Endothelial cell of umbilical vein (primary cell): Measurements from ENCODE around the gene MBLAC1. TPM values are rescaled to one million over a fixed set of nuclear protein-coding genes. Genes with fewer than 3 reads are reported as not detected.
A peak's percentile ranks its signal among the peaks of the same experiment; 100 is the strongest.

ENCODE experiments used
- BruUV-seq: library from RNA; stranded (reverse); fragments of 400-500 nt; replicated peaks from 2 replicates; lab custom pipeline; 2021; lab: Mats Ljungman, UMichigan
- CTCF ChIA-PET: fragments of 300-600, 350-600 bp; sonication (Branson Sonifier 250); formaldehyde crosslinking; loops from one replicate; lab custom pipeline; 2021; ENCODE audit warnings: antibody characterized with exemption, inconsistent platforms; lab: Charles Lee
- POLR2A ChIA-PET: fragments of 300-600, 350-600 bp; sonication (Branson Sonifier 250); formaldehyde crosslinking; loops from one replicate; lab custom pipeline; 2021; ENCODE audit warnings: antibody characterized with exemption, inconsistent platforms; lab: Charles Lee
- DNase-seq: peaks from one replicate; pipeline ENCODE4 v3.0.0-alpha.2; 2011; ENCODE audit warnings: low read depth, low spot score
- FAIRE-seq: peaks from 2 replicates; lab custom pipeline; 2011; peaks lifted over from hg19 to GRCh38; lab: Jason Lieb, UNC
- H2AFZ ChIP-seq: 2 replicates; pipeline ENCODE4 v1.6.0; 2012; ENCODE audit warnings: low read depth, low read length, control low read depth, inconsistent platforms
- H3K27ac ChIP-seq: 2 replicates; pipeline ENCODE4 v1.5.1; 2011; ENCODE audit warnings: low read depth, mild to moderate bottlenecking, control low read depth, low read length, moderate library complexity; ENCODE audit not compliant: insufficient read depth
- H3K27me3 ChIP-seq, 2 experiments: 2 replicates each; pipeline versions ENCODE4 v1.6.0 to v1.6.1; 2011; ENCODE audit warnings: low read length in 2 of 2, mixed read lengths in 1 of 2; ENCODE audit not compliant: control insufficient read depth in 2 of 2, insufficient read depth in 2 of 2
- H3K36me3 ChIP-seq, 2 experiments: 2 replicates in 1 of 2; 3 replicates in 1 of 2; pipeline ENCODE4 v1.5.1; 2011; ENCODE audit warnings: low read length in 2 of 2, mild to moderate bottlenecking in 1 of 2, moderate library complexity in 1 of 2; ENCODE audit not compliant: control insufficient read depth in 2 of 2, insufficient read depth in 2 of 2; ENCODE audit errors: extremely low read depth in 1 of 2
- H3K4me1 ChIP-seq: 3 replicates; pipeline ENCODE4 v1.5.1; 2011; ENCODE audit warnings: mild to moderate bottlenecking, low read length; ENCODE audit not compliant: control insufficient read depth, insufficient read depth; ENCODE audit errors: extremely low read depth
- H3K4me2 ChIP-seq: 2 replicates; pipeline ENCODE4 v1.6.1; 2011; ENCODE audit warnings: low read length, control low read depth, mixed read lengths; ENCODE audit not compliant: insufficient read depth
- H3K4me3 ChIP-seq, 3 experiments: fragments of 200-600 bp in 1 of 3; sonication (generic), shearing (Covaris generic) in 1 of 3; replicated peaks in 1 of 3; 2 replicates each; pipeline ENCODE4 v1.5.1; 2011 to 2016; ENCODE audit warnings: control low read depth in 3 of 3, low read length in 3 of 3, mild to moderate bottlenecking in 2 of 3, inconsistent platforms in 1 of 3, low read depth in 1 of 3, moderate library complexity in 1 of 3; ENCODE audit not compliant: insufficient read depth in 1 of 3
- H3K79me2 ChIP-seq: 2 replicates; pipeline ENCODE4 v1.6.0; 2012; ENCODE audit warnings: low read length, inconsistent platforms; ENCODE audit not compliant: control insufficient read depth, insufficient read depth
- H3K9ac ChIP-seq: replicated peaks from 2 replicates; pipeline ENCODE3; 2011; ENCODE audit warnings: low read length, control low read depth; ENCODE audit not compliant: insufficient read depth; ENCODE audit errors: extremely low read depth
- H3K9me1 ChIP-seq: replicated peaks from 3 replicates; pipeline ENCODE4 v1.6.0; 2011; ENCODE audit warnings: mild to moderate bottlenecking, low read length; ENCODE audit not compliant: control insufficient read depth, insufficient read depth; ENCODE audit errors: extremely low read depth
- H3K9me3 ChIP-seq: replicated peaks from 2 replicates; pipeline ENCODE4 v1.5.1; 2012; ENCODE audit warnings: low read length, inconsistent platforms; ENCODE audit not compliant: control insufficient read depth, insufficient read depth
- H4K20me1 ChIP-seq: replicated peaks from 2 replicates; pipeline ENCODE3; 2011; ENCODE audit warnings: mild to moderate bottlenecking, low read length; ENCODE audit not compliant: control insufficient read depth, insufficient read depth; ENCODE audit errors: extremely low read depth
- FOS ChIP-seq: IDR thresholded peaks from 2 replicates; pipeline ENCODE4 v1.6.1; 2011; ENCODE audit warnings: mild to moderate bottlenecking, low read length, moderate library complexity, borderline replicate concordance; ENCODE audit not compliant: insufficient read depth
- JUN ChIP-seq: IDR thresholded peaks from 2 replicates; pipeline ENCODE4 v1.6.1; 2011; ENCODE audit warnings: borderline replicate concordance, low read depth; ENCODE audit not compliant: insufficient read length, insufficient read depth
- POLR2A ChIP-seq: IDR thresholded peaks from 2 replicates; pipeline ENCODE4 v1.6.1; 2012; ENCODE audit warnings: low read depth, mild to moderate bottlenecking, control low read depth, low read length
- POLR2AphosphoS5 ChIP-seq: IDR thresholded peaks from 2 replicates; pipeline ENCODE4 v1.6.1; 2012; ENCODE audit warnings: low read depth, mild to moderate bottlenecking, control low read depth, low read length, moderate library complexity; ENCODE audit not compliant: insufficient read depth
- dilution Hi-C: fragments of 300-500 bp; cut with MboI; formaldehyde crosslinking; loops from one replicate; pipeline ENCODE4 v1.15.0; 2019; ENCODE audit warnings: low sequenced_read_pairs; ENCODE audit not compliant: extremely low pct_ligation_motif_present
- intact Hi-C: fragments of 100-400 bp; cut with micrococcal nuclease; formaldehyde crosslinking; loops from one replicate; pipeline ENCODE4 v1.10.0; 2022
- polyA plus RNA-seq, 4 experiments: library from polyadenylated mRNA; depleted of rRNA in 3 of 4; stranded (reverse) in 3 of 4; unstranded in 1 of 4; fragments of >200 nt; gene quantifications; 2 replicates each; pipeline versions ENCODE4 v1.2.1 to v1.2.3, GENCODE V29; 2011 to 2012; ENCODE audit warnings: missing spikeins in 1 of 4
- total RNA-seq: library from RNA; stranded (reverse); gene quantifications from 2 replicates; pipeline ENCODE4 v1.2.3, GENCODE V29; 2021
- TF ChIP-seq, protein P1 (sequence below): IDR thresholded peaks from 2 replicates; pipeline ENCODE4 v1.6.1; 2011; ENCODE audit not compliant: insufficient read depth, insufficient read length
- TF ChIP-seq, protein P2 (sequence below), 2 donors: IDR thresholded peaks; 1 replicate in 1 of 2; 2 replicates in 1 of 2; pipeline ENCODE4 v1.5.1; 2011; ENCODE audit warnings: low read length in 2 of 2, mild to moderate bottlenecking in 2 of 2, moderate library complexity in 2 of 2, control low read depth in 1 of 2, inconsistent platforms in 1 of 2, low read depth in 1 of 2; ENCODE audit not compliant: insufficient read depth in 1 of 2; ENCODE audit errors: extremely low read depth in 1 of 2

The MBLAC1 gene
- total and polyA plus RNA-seq, 2 donors (not counting 3 experiments of a cell fraction or from before 2014, with no cell fraction given) = 1.8 to 2.1 TPM

GRCh38 chr7:100119072-100119969 is 7.4 kb upstream of the MBLAC1 start, which contains the start of the genes CNPY4 and TAF6:
Gene CNPY4 (plus strand): TSS chr7:100119634. CDS start chr7:100119745, 111 bp downstream.
Gene TAF6 (minus strand): TSS chr7:100119358. CDS start chr7:100114209, 5,149 bp downstream.
- no TSS peak for BruUV-seq
- Histone ChIP-seq H3K9ac (peak within 1 kb of the TSS; percentile 76), H3K27ac (peak within 1 kb of the TSS; percentile 83), H4K20me1 (no peaks in the 10 kb centered on the region), H3K4me2 (peak within 1 kb of the TSS; percentile 67), H3K4me1 (peaks cover 11% of the 10 kb centered on the region), H3K4me3 (peak within 1 kb of the TSS; percentile 70 to 89 (median 77)), H2AFZ (peak within 1 kb of the TSS; percentile 76), H3K9me3 (no peaks in the 10 kb centered on the region), H3K36me3 (no peaks in the 10 kb centered on the region), H3K79me2 (peaks cover 10% of the 10 kb centered on the region), H3K9me1 (no peaks in the 10 kb centered on the region), H3K27me3 (no peaks in the 10 kb centered on the region)
- ChIA-PET CTCF (interaction anchor here (1.0 to 1.6 kb wide), 2 partner anchors 18 to 126 kb away, joined by 3 read pairs; partner anchors contain the start of genes AP4M1 and MCM7), POLR2A (no interaction called here)
- FAIRE-seq (peak; percentile 98), DNase-seq (peak; percentile 96)
- dilution Hi-C loops (no loop called here), intact Hi-C loops (loop anchor here (1.0 kb wide), 2 partner anchors 18 to 29 kb away; partner anchors contain the start of genes AP4M1, LAMTOR4 and MCM7)
- TF ChIP-seq POLR2AphosphoS5 (peak; percentile 74), JUN (no peak), POLR2A (peak; percentile 86)

DNA sequence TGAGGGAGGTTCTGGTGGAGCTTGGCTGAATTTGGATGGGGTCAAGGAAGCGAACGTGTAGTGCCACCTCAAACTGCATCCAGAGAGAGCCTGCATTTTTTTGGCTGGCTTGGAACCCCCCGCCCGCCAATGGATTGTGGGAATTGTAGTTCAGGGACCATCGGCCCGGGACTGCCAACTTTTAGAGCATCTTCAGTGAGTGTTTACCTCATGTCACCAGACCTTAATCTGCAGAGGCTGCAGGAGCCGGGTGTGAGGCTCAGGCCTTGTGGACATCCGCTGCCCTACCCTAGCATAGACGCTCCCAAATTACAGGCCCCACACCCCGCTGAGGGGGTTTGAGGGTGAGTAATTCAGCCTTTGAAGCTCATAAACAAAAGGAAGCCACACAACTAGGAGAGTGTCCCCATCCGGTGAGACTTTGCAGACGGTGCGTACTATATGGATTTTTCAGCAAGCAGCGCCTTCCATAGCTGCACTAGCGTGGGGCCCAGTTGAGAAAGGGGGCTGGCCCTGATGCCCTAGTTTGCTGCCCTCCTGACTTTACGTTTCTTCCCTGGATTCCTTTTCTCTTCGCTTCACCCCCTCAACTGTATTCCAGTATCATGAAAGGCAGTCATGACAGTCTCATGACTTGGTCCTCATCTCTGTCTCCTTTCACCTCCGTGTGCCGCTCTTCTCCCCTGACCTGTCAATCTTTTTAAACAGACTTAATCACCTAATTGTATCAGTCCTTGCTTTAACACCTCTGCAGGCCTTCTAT is 6.6 kb upstream of the MBLAC1 start:
- intact Hi-C loops (loop anchor here (1.0 kb wide), 3 partner anchors 14 to 28 kb away; partner anchors contain the start of genes AP4M1, LAMTOR4 and MCM7), dilution Hi-C loops (no loop called here)
- no peaks in the 10 kb centered on the region for H3K27me3 ChIP-seq
- POLR2A ChIA-PET = no interaction called here
- peaks cover 0 to 1% of the 10 kb centered on the region in 2 experiments for H3K36me3 ChIP-seq
- H3K27ac ChIP-seq = peak overlapping the region; percentile 83
- H3K4me1 ChIP-seq = peaks cover 11% of the 10 kb centered on the region
- H3K9me3 ChIP-seq = no peaks in the 10 kb centered on the region
- TF ChIP-seq, protein P1, sequence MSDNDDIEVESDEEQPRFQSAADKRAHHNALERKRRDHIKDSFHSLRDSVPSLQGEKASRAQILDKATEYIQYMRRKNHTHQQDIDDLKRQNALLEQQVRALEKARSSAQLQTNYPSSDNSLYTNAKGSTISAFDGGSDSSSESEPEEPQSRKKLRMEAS = no peak
- TF ChIP-seq, protein P2, sequence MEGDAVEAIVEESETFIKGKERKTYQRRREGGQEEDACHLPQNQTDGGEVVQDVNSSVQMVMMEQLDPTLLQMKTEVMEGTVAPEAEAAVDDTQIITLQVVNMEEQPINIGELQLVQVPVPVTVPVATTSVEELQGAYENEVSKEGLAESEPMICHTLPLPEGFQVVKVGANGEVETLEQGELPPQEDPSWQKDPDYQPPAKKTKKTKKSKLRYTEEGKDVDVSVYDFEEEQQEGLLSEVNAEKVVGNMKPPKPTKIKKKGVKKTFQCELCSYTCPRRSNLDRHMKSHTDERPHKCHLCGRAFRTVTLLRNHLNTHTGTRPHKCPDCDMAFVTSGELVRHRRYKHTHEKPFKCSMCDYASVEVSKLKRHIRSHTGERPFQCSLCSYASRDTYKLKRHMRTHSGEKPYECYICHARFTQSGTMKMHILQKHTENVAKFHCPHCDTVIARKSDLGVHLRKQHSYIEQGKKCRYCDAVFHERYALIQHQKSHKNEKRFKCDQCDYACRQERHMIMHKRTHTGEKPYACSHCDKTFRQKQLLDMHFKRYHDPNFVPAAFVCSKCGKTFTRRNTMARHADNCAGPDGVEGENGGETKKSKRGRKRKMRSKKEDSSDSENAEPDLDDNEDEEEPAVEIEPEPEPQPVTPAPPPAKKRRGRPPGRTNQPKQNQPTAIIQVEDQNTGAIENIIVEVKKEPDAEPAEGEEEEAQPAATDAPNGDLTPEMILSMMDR (IDR thresholded peaks at IDR 0.05; ENCODE audit: extremely low read depth in 1 of 2, insufficient read depth in 1 of 2, low read depth in 1 of 2, low read length in 2 of 2) = no peak
- no peak for TF ChIP-seq POLR2A
- TF ChIP-seq FOS = no peak
- peak; percentile 13 for TF ChIP-seq POLR2AphosphoS5
- DNase-seq = no peak
- H2AFZ ChIP-seq = peak overlapping the region; percentile 60
- H3K9ac ChIP-seq = peak overlapping the region; percentile 76
- H3K9me1 ChIP-seq = no peaks in the 10 kb centered on the region
- FAIRE-seq = no peak
- peak overlapping the region; percentile 9 to 77 (median 70) for H3K4me3 ChIP-seq
- BruUV-seq = TSS peak; percentile 60
- CTCF ChIA-PET = interaction anchor here (1.0 to 1.6 kb wide), 3 partner anchors 11 to 127 kb away, joined by 3 to 4 read pairs (median 3); partner anchors contain the start of genes AP4M1 and MCM7
- H3K79me2 ChIP-seq = peaks cover 10% of the 10 kb centered on the region
- no peaks in the 10 kb centered on the region for H4K20me1 ChIP-seq
- peak overlapping the region; percentile 67 for H3K4me2 ChIP-seq
